HFF-Myc (cell line): ENCODE results near the gene HIF1A.
A peak's percentile ranks its signal among the peaks of the same experiment; 100 is the strongest.

Experiments used
- DNase-seq: peaks from one replicate; pipeline ENCODE4 v3.0.0-alpha.2; 2011; ENCODE audit warnings: low read depth; ENCODE audit errors: extremely low read depth
- H3K4me3 ChIP-seq: replicated peaks from 2 replicates; pipeline ENCODE4 v1.5.1; 2011; ENCODE audit warnings: low read depth, mild to moderate bottlenecking, control low read depth, low read length
- CTCF ChIP-seq: IDR thresholded peaks from 2 replicates; pipeline ENCODE4 v1.5.1; 2012; ENCODE audit warnings: mild to moderate bottlenecking, low read depth, low read length, control low read depth; ENCODE audit errors: missing control alignments

HIF1A gene

GRCh38 chr14:61698206-61698980, 3.1 kb downstream of the HIF1A start:
- no peak for TF ChIP-seq CTCF
- peak overlapping the region; percentile 79 for H3K4me3 ChIP-seq
- no peak for DNase-seq

GRCh38 chr14:61699027-61699426, 3.7 kb downstream of the HIF1A start:
- TF ChIP-seq CTCF = no peak
- no peak for DNase-seq
- H3K4me3 ChIP-seq = peak overlapping the region; percentile 79

- H3K4me3 ChIP-seq = no peak overlapping the region
- TF ChIP-seq CTCF = no peak
- DNase-seq = no peak
These were observed 5.0 kb downstream of the HIF1A start for GRCh38 chr14:61700104-61700886.

- no peak for TF ChIP-seq CTCF
- no peak for DNase-seq
- H3K4me3 ChIP-seq = no peak overlapping the region
These were observed 6.6 kb downstream of the HIF1A start for GRCh38 chr14:61701946-61702345.

GRCh38 chr14:61703342-61704129, 8.2 kb downstream of the HIF1A start:
- TF ChIP-seq CTCF = no peak
- no peak overlapping the region for H3K4me3 ChIP-seq
- no peak for DNase-seq

GRCh38 chr14:61704554-61704953, 9.2 kb downstream of the HIF1A start:
- no peak for TF ChIP-seq CTCF
- H3K4me3 ChIP-seq = no peak overlapping the region

More at GRCh38 chr14:61704554-61704953, 9.2 kb downstream of the HIF1A start:
- DNase-seq = no peak
